ENCODE results near the gene PRSS53.

PRSS53 gene

DNA sequence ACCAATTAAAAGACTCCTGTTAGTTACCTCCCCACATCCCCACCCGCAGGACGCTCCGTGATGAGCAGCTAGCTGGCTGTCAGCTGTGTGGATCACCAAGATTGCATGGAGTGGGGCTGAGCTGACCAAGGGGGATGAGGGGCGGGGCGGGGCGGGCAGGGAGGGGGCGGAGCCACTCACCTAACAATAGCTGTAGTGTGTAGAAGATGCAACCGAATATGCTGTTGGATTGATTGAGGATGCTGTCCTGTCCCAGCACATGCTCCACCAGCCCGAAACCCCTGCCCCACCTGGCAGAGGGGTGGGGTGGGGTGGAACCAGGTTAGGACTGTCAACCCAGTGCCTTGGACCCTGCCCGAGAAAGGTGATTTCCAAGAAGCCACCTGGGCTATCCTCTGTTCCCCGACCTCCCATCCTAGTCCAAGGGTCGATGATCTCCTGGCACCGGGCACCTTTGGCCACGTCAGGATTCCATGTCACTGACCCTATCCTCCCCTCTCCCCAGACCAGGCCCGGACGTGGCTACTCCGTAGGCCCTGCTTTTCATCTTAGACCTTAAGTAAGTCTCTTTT lies 4.5 kb upstream of the PRSS53 start:
- no peak for FAIRE-seq

DNA sequence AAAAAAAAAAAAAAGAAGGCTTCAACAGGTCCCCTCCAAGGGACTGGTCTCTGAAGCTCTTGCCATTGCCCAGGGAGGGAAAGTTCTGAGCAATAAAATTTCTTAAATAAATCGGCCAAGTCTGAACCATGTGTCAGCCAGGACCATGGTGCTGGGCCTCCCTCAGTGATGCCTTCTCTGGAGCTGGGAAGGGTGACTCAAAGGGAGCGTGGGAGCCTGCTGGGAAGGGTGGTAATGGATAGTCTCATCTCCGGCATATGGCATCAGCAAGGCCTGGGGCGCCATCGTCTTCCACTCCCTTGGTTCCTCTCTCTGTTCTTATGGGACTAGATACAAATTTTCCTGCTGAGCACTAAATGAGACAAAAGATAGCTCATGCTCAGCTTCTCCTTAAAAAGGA lies 3.6 kb upstream of the PRSS53 start:
- no peak for FAIRE-seq

DNA sequence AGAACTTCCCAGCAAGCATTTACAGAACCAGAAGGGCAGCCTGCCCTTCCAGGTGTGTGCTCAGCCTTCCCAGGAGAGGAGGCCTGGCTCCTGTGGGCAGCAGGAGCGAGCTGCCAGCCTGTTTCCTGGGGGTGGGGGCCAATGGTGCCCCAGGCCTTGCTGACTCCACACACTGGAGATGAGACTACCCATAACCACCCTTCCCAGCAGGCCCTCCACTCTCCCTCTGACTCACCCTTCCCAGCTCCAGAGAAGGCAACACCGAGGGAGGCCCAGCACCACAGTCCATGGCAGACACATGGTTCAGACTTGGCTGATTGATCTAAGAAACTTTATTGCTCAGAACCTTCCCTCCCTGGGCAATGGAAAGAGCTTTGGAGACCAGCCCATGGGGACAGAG lies 1.8 kb upstream of the PRSS53 start:
- FAIRE-seq: no peak

DNA sequence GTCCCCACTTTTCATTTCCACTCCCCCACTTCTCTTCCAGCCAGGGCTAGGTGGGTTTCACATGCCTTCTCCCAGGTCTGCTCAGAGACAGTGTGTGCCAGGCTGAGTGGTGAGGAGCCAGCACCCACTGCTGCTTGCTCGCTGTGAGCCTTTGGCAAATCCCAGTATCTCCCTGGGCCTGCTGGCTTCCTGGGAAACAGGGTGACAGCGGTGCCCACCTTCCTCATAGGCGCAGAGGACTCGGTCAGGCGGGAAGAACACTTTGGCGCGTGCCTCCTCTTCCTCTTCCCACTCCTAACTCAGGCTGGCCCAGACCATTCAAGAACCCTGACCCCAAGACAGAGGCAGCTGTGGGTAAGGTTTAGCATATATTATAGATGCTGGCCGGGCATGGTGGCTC lies 456 bp upstream of the PRSS53 start:
- FAIRE-seq: no peak

DNA sequence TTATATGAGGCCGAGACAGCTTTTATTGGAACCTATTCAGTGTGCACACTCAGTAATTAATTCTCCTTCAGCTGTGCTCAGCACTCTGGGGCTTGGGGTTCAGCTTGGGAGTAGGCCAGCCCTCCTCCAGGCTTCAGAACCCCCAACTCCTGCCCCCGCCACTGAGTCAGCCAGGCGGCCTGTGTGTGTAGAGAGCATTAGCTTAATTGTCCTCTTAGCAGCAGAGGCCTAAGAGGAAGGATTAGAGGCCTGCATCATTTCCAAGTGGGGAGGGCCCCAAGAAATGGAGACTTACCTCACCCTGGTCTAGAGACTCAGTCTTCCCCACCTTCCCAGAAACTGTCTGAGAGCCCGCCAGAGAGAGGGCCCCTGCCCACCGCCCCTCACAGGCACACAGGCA lies 772 bp downstream of the PRSS53 start:
- FAIRE-seq: no peak

DNA sequence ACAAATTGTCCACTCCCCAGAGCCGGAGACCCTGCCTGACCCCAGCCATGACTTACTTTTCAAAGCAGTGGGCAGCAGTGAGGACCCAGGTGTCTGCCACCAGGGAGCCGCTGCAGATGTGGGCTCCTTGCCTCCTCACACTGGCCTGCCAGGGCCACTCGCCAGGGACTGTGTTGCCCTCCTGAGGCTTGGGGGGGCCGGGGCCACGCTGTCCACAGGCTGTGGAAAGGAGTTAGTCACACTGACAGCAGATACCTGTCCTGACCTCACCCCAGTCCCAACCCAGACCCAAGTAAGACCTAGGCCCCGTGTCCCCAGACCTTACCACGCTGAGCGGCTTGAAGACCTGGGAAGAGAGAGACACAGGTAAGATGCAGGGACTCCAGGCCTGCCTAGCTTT lies 1.3 kb downstream of the PRSS53 start:
- FAIRE-seq: no peak

DNA sequence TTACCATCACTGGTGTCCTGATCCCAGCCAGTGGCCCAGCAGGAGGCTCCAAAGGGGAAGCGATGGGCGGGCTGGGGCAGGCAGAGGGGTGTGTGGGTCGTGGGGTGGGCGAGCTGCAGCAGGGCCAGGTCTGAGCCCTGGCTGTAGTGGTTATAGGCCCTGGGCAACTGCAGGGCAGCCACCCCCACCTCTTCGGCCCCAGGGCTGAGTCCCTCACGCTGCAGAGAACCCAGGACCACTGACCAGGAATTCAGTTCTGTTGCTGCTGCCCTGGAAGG lies 2.2 kb downstream of the PRSS53 start:
- FAIRE-seq: no peak

DNA sequence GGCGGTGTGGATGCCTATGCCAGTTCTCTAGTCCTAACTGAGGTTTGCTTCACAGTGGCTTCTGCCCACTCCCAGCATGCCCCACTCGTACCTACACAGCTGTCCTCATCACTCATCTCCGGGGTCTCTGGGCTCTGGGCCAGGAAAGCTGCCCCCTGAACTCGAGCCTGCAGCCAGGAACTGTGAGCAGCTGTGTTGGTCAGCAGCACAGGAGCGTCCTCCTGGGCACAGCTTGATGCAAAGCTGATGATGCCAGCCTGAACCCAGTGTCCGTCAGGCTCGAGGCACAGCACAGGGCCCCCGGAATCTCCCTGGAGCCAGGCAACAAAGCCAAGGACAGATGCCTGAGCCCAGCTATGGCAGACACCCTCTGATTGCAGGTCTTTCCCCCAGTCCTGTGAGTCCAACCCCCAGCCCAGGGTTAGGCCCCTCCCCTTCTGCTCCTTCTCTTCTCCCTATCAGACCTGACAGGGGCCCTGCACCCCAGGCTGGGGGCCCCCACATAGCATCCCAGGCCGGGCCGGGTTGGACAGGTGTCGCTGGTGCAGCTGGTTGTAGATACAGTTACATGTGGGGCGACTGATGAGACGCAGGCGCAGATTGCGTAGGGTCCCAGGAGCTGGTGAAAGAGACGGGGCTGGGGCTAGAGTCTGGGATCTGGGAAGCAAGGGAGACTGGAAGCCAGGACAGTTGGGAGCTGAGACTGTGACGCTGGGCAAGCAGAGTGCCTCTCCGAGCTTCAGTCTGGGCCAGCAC lies 2.7 kb downstream of the PRSS53 start:
- FAIRE-seq: no peak

DNA sequence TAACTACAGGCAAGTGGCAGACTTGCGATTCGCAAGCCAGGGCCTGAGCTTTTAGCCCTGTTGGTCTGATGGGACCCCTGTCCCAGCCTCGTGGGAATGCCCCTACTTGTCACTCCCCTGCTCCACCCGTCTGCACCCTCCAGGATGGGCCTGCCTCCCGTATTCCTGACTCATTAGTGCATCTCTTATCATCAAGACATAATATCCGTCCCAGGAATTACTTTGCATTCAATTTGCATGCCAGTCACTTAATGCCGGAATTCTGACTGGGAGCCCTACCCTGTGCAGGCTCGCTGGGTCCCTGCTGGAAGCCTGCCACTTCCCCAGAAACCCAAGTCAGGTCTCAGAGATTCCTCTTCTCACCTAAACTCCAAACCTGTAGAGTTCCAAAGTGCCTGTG lies 3.3 kb downstream of the PRSS53 start:
- FAIRE-seq: no peak

DNA sequence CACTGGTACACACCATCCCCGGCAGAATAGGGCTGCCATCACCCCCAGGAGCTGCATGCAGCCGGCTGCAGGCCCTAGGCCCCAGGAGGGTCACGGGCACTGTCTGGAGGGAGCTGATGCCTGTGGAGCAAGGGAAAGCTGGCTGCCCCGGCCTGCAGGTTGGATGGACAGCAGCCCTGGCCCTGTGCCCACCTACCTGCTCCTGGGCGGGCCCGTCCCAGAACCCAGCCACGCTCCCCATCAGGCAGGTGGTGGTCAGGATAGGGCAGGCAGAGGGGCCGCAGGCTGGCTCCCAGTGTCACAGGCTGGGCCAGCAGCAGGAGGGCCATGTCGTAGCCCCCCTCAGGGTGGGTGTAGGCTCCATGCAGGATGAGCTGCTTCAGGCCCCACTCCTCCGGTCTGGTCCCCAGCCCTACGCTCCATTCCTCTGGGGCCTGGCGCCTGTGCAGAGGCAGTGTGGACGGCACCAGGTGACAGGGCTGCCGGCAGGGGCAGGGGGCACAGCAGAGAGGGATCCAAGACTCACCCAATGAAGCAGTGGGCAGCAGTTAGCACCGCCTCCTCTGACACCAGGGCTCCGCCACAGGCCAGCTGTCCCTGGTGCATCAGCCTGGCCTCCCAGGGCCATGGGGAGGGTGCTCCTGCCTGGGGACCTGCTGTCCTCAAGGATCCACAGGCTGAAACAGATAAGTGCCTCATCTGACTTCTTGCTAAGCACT lies 4.0 kb downstream of the PRSS53 start:
- FAIRE-seq: no peak

DNA sequence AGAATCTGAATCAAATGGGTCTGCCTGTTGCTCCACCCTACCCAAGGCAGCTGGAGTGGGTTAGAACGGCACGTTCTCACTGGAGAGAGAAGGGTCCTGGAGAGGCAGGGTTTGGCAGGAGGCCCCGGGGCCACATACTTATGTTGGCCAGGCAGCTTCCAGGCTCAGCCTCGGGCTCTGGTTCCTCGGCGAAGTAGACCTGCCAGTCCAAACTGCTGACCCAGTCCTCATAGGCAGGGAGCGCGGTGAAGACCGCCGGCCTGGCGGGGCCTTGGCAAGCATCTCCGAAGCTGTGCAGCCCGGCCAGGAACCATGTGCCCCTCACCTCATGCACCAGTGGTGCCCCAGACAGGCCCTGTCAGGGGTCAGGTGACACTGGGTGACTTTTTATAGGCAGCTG lies 4.8 kb downstream of the PRSS53 start:
- no peak for FAIRE-seq

DNA sequence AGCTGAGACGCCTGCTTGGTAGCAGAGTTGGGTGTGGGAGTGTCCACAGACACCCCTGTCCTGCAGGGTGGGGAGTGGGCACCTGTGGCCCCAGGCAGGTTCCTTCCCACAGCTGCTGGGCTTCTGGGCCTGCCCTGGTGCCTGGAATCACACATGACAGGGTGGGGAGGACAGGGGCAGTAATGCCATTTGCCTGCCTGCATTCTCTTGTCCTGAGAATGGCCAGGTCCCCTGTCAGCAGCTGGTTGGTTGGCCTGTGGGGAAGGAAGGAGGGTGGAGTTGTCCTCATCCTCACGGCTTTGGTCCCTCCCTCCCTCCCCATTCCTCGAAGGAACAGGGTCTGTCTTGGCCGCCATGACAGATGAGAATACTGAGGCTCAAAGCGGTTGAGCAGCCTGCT lies 5.2 kb downstream of the PRSS53 start:
- FAIRE-seq: no peak

DNA sequence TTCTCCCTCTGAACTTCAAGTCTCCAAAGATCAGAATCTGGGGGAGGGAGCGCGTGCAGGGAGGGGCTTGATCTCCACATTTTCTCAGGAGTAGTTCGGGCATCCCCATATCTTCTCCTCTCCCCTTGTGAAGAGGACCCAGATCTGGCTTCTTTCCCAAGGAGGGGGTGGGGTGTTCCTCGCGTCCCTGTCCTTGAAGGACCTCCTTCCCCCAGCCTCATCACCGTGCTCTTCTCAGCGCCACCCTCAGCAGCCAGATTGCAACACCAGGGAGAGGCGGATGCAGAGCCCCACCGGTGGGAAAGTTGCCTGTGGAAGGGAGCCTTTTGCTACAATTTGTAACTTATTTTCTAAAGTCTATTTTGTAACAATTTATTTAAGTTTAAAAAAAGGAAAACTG lies 5.7 kb downstream of the PRSS53 start:
- FAIRE-seq: no peak

DNA sequence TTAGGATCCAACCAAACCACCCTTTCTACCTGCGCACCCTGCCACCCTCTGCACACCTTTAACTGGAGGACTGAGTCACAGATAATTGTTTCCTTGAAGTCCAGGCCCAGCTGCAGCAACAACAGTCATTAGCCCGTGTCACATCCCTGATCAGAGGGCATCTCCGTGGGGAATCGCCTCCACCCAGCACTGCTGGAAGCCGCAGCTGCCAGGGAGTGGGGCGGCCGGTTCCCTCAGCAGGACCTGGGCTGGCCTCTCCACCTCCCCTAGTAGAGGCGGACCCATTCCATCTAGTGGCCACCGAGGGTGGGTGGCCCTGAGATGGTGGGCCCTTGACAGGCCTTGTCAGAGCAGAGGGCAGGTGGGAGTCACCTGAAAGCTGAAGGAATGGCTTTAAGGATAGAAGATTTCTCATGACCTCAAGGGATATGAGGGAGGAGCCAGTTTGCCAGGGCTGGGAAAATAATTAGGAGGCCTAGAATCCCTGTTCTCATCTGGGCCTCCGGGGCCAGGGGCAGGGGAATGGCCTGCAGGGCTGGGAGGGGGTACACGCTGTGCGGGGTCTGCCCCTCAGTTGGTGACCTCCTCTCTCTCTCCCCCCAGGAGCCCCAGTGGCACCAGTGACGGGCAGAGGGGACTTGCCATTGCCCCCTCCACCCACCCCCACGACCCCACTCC lies 6.2 kb downstream of the PRSS53 start:
- FAIRE-seq: no peak

DNA sequence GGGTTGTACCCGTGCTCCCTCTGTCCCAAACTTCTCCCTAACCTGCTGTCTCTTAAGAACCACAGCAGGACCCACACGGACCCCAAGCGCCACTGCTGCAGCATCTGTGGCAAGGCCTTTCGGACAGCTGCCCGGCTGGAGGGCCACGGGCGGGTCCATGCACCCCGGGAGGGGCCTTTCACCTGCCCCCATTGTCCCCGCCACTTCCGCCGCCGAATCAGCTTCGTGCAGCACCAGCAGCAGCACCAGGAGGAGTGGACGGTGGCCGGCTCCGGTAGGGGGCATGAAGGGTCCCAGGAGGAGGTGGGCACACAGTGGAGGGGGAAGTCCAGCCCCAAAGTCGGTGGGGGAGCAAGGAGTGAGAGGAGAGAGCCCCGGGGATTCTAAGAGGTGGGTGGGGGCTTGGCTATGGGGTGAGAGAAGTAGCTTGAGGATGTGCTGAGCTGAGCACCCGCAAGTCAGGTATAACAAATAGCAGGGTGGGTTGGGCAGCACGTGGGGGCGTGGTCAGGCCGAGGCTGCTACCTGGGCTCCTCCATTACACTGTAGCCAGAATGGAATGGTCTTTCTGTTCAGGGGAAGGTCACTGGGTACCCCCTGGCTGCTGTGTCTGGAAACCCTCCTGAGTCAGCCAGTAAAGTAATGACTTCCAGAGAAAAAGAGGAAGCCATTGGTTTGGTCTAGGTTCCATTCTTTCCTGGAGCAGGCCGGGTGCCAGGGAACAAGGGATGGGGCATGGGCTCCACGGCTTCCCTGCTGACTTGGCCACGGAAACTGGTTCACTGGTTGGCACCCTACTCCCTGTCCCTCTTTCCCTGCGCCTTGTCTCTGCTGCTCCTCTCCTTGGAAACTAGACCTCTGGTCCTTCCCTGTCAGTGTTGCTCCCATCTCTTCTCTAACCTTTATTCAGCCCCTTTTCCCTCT lies 7.1 kb downstream of the PRSS53 start:
- FAIRE-seq: no peak

DNA sequence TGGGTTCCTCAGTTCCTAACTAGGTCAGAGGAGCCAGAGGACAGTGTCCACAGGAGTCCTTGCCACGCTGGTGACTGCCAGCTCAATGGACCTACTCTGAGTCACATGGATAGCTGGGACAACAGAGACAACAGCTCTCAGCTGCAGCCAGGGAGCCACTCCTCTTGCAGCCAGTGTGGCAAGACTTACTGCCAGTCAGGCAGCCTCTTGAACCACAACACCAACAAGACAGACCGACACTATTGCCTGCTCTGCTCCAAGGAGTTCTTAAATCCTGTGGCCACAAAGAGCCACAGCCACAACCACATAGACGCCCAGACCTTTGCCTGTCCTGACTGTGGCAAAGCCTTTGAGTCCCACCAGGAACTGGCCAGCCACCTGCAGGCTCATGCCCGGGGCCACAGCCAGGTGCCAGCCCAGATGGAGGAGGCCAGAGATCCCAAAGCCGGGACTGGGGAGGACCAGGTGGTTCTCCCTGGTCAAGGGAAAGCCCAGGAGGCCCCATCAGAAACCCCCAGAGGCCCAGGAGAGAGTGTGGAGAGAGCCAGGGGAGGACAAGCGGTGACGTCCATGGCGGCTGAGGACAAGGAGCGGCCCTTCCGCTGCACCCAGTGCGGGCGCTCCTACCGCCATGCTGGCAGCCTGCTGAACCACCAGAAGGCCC lies 7.9 kb downstream of the PRSS53 start:
- no peak for FAIRE-seq

DNA sequence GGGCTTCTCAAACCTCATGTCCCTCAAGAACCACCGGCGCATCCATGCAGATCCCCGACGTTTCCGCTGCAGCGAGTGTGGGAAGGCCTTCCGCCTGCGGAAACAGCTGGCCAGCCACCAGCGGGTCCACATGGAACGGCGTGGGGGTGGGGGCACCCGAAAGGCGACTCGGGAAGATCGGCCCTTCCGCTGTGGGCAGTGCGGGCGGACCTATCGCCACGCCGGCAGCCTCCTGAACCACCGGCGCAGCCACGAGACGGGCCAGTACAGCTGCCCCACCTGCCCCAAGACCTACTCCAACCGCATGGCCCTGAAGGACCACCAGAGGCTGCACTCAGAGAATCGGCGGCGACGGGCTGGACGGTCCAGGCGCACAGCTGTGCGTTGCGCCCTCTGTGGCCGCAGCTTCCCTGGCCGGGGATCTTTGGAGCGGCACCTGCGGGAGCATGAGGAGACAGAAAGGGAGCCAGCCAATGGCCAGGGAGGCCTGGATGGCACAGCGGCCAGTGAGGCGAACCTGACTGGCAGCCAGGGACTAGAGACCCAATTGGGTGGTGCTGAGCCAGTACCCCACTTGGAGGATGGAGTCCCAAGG lies 8.6 kb downstream of the PRSS53 start:
- FAIRE-seq: no peak

DNA sequence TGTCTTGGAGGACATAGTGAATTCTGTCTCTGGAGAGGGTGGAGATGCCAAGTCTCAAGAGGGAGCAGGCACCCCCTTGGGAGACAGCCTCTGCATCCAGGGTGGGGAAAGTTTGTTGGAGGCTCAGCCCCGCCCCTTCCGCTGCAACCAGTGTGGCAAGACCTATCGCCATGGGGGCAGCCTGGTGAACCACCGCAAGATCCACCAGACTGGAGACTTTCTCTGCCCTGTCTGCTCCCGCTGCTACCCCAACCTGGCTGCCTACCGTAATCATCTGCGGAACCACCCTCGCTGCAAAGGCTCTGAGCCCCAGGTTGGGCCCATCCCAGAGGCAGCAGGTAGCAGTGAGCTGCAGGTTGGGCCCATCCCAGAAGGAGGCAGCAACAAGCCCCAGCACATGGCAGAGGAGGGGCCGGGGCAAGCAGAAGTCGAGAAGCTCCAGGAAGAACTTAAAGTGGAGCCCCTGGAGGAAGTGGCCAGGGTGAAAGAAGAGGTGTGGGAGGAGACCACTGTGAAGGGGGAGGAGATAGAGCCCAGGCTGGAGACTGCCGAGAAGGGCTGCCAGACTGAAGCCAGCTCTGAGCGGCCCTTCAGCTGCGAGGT lies 9.3 kb downstream of the PRSS53 start:
- no peak for FAIRE-seq

DNA sequence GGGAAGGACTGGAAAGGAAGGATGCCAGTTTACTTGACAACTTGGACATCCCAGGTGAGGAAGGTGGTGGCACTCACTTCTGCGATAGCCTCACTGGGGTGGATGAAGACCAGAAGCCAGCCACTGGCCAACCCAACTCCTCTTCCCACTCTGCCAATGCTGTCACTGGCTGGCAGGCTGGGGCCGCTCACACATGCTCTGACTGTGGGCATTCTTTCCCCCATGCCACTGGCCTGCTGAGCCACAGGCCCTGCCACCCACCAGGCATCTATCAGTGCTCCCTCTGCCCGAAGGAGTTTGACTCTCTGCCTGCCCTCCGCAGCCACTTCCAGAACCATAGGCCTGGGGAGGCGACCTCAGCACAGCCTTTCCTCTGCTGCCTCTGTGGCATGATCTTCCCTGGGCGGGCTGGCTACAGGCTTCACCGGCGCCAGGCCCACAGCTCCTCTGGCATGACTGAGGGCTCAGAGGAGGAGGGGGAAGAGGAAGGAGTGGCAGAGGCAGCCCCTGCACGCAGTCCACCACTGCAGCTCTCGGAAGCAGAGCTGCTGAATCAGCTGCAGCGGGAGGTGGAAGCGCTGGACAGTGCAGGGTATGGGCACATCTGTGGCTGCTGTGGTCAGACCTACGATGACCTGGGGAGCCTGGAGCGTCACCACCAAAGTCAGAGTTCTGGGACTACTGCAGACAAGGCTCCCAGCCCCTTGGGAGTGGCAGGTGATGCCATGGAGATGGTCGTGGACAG lies 10.0 kb downstream of the PRSS53 start:
- no peak for FAIRE-seq

DNA sequence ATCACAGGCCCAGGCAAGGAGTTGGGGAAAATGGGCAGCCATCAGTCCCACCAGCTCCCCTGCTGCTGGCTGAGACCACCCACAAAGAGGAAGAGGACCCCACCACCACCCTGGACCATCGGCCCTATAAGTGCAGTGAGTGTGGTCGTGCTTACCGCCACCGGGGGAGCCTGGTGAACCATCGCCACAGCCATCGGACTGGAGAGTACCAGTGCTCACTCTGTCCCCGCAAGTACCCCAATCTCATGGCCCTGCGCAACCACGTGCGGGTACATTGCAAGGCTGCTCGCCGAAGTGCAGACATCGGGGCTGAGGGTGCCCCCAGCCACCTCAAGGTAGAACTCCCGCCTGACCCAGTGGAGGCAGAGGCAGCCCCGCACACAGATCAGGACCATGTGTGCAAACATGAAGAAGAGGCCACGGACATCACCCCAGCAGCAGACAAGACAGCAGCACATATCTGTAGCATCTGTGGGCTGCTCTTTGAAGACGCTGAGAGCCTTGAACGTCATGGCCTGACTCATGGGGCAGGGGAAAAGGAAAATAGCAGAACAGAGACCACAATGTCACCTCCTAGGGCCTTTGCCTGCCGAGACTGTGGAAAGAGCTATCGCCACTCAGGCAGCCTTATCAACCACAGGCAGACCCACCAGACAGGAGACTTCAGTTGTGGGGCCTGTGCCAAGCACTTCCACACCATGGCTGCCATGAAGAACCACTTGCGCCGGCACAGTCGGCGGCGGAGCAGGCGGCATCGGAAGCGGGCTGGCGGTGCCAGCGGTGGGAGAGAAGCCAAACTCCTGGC lies 10.9 kb downstream of the PRSS53 start:
- FAIRE-seq: no peak
